IMR-90 (cell line): ENCODE results near the gene CAPN5. TPM values are rescaled to one million over a fixed set of nuclear protein-coding genes. Genes with fewer than 3 reads are reported as not detected.

Experiments used
- ATAC-seq: fragments of 200-7000 bp; cut with Tn5 transposase; 2 replicates; pipeline ENCODE4 v1.9.1; 2020; ENCODE audit warnings: low read depth, mild to moderate bottlenecking, moderate library complexity
- BruUV-seq: library from RNA; stranded (reverse); fragments of 400-500 nt; replicated peaks from 2 replicates; lab custom pipeline; 2021; lab: Mats Ljungman, UMichigan
- CTCF ChIA-PET: fragments of 300-600 bp; formaldehyde crosslinking; extraction: SDS; loops from one replicate; lab custom pipeline; 2021; ENCODE audit warnings: antibody characterized with exemption; lab: Yijun Ruan, JAX
- POLR2A ChIA-PET: fragments of 300-600 bp; sonication (Branson Sonifier 250); formaldehyde crosslinking; loops from one replicate; lab custom pipeline; 2022; ENCODE audit warnings: antibody characterized with exemption; ENCODE audit not compliant: unreplicated experiment; lab: Charles Lee
- DNase-seq: peaks from one replicate; pipeline ENCODE4 v3.0.0; 2013
- H2AFZ ChIP-seq: replicated peaks from 2 replicates; pipeline ENCODE3; 2013; ENCODE audit warnings: low read length, mild to moderate bottlenecking; ENCODE audit not compliant: poor library complexity
- H2AK5ac ChIP-seq: 2 replicates; pipeline ENCODE4 v1.6.1; 2013; ENCODE audit warnings: low read depth, low read length, inconsistent platforms
- H2AK9ac ChIP-seq: replicated peaks from 2 replicates; pipeline ENCODE3; 2013; ENCODE audit warnings: mild to moderate bottlenecking, low read depth, low read length, moderate library complexity; ENCODE audit not compliant: poor library complexity
- H2BK120ac ChIP-seq: 2 replicates; pipeline ENCODE4 v1.6.1; 2013; ENCODE audit warnings: low read depth, low read length, inconsistent platforms
- H2BK15ac ChIP-seq: 3 replicates; pipeline ENCODE4 v1.6.1; 2013; ENCODE audit warnings: low read depth, low read length, inconsistent platforms
- H2BK20ac ChIP-seq: 2 replicates; pipeline ENCODE4 v1.6.1; 2013; ENCODE audit warnings: low read depth, mild to moderate bottlenecking, inconsistent platforms, low read length, moderate library complexity
- H2BK5ac ChIP-seq: 2 replicates; pipeline ENCODE4 v1.6.1; 2013; ENCODE audit warnings: mild to moderate bottlenecking, low read depth, low read length, inconsistent platforms; ENCODE audit not compliant: poor library complexity, severe bottlenecking
- H3K14ac ChIP-seq: replicated peaks from 2 replicates; pipeline ENCODE4 v1.6.1; 2013; ENCODE audit warnings: low read depth, low read length, inconsistent platforms
- H3K18ac ChIP-seq: 2 replicates; pipeline ENCODE4 v1.6.1; 2013; ENCODE audit warnings: low read depth, low read length, control low read depth
- H3K23ac ChIP-seq: 2 replicates; pipeline ENCODE4 v1.6.1; 2013; ENCODE audit warnings: low read depth, low read length, inconsistent platforms
- H3K27ac ChIP-seq: 2 replicates; pipeline ENCODE4 v1.5.1; 2013; ENCODE audit warnings: mild to moderate bottlenecking, control low read depth, low read length; ENCODE audit not compliant: insufficient read depth
- H3K27me3 ChIP-seq: 2 replicates; pipeline ENCODE4 v1.6.1; 2013; ENCODE audit warnings: low read length; ENCODE audit not compliant: control insufficient read depth, insufficient read depth
- H3K36me3 ChIP-seq: 2 replicates; pipeline ENCODE4 v1.6.1; 2013; ENCODE audit warnings: low read length, mixed read lengths; ENCODE audit not compliant: control insufficient read depth, insufficient read depth
- H3K4ac ChIP-seq: 2 replicates; pipeline ENCODE4 v1.6.1; 2013; ENCODE audit warnings: low read depth, low read length, inconsistent platforms
- H3K4me1 ChIP-seq: 2 replicates; pipeline ENCODE4 v1.6.1; 2013; ENCODE audit warnings: low read length, mixed read lengths; ENCODE audit not compliant: control insufficient read depth, insufficient read depth
- H3K4me2 ChIP-seq: 2 replicates; pipeline ENCODE4 v1.6.1; 2013; ENCODE audit warnings: low read depth, mild to moderate bottlenecking, control low read depth, low read length, moderate library complexity
- H3K4me3 ChIP-seq: 2 replicates; pipeline ENCODE4 v1.5.1; 2013; ENCODE audit warnings: low read depth, mild to moderate bottlenecking, control low read depth, low read length, moderate library complexity; ENCODE audit not compliant: insufficient read depth
- H3K56ac ChIP-seq: 2 replicates; pipeline ENCODE4 v1.6.1; 2013; ENCODE audit warnings: low read length, inconsistent platforms; ENCODE audit not compliant: insufficient read depth; ENCODE audit errors: extremely low read depth
- H3K79me1 ChIP-seq, 2 experiments: 2 replicates each; pipeline ENCODE4 v1.6.1; 2013; ENCODE audit warnings: low read length in 2 of 2, inconsistent platforms in 1 of 2, low read depth in 1 of 2
- H3K9ac ChIP-seq: 2 replicates; pipeline ENCODE4 v1.6.1; 2013; ENCODE audit warnings: low read depth, low read length, control low read depth
- H3K9me1 ChIP-seq: 2 replicates; pipeline ENCODE4 v1.6.1; 2013; ENCODE audit warnings: low read length, inconsistent platforms; ENCODE audit not compliant: insufficient read depth
- H3K9me3 ChIP-seq: 2 replicates; pipeline ENCODE4 v1.6.1; 2013; ENCODE audit warnings: low read length; ENCODE audit not compliant: control insufficient read depth, insufficient read depth
- H4K20me1 ChIP-seq: 2 replicates; pipeline ENCODE4 v1.6.1; 2013; ENCODE audit warnings: low read length, inconsistent platforms; ENCODE audit not compliant: insufficient read depth
- H4K5ac ChIP-seq: 2 replicates; pipeline ENCODE4 v1.6.1; 2013; ENCODE audit warnings: mild to moderate bottlenecking, low read depth, low read length, control low read depth
- H4K8ac ChIP-seq, 2 experiments: 2 replicates each; pipeline ENCODE4 v1.6.1; 2013; ENCODE audit warnings: low read depth in 2 of 2, low read length in 2 of 2, control low read depth in 1 of 2, inconsistent platforms in 1 of 2
- H4K91ac ChIP-seq: 2 replicates; pipeline ENCODE4 v1.6.1; 2013; ENCODE audit warnings: low read depth, low read length, inconsistent platforms; ENCODE audit not compliant: insufficient read depth
- BHLHE40 ChIP-seq: fragments of 150-350 bp; IDR thresholded peaks from 2 replicates; pipeline ENCODE4 v1.6.1; 2016; ENCODE audit warnings: mild to moderate bottlenecking, low read depth, low read length
- CEBPB ChIP-seq: IDR thresholded peaks from 2 replicates; pipeline ENCODE4 v1.6.1; 2012; ENCODE audit warnings: low read depth, low read length, improper control_type of control experiment
- CHD1 ChIP-seq: IDR thresholded peaks from 2 replicates; pipeline ENCODE4 v1.6.1; 2012; ENCODE audit warnings: low read depth, low read length, improper control_type of control experiment
- CTCF ChIP-seq: conservative IDR thresholded peaks from 2 replicates; pipeline ENCODE4 v1.5.1; 2012; ENCODE audit warnings: mild to moderate bottlenecking, low read depth, low read length, improper control_type of control experiment
- ELK1 ChIP-seq: fragments of 150-350 bp; IDR thresholded peaks from 2 replicates; pipeline ENCODE4 v1.6.1; 2016; ENCODE audit warnings: low read depth, mild to moderate bottlenecking, low read length, moderate library complexity, borderline replicate concordance
- FOS ChIP-seq: fragments of 150-350 bp; IDR thresholded peaks from 2 replicates; pipeline ENCODE4 v1.6.1; 2016; ENCODE audit warnings: low read depth, low read length
- MAFK ChIP-seq: IDR thresholded peaks from 2 replicates; pipeline ENCODE4 v1.6.1; 2012; ENCODE audit warnings: low read depth, low read length, improper control_type of control experiment
- MAZ ChIP-seq: IDR thresholded peaks from 2 replicates; pipeline ENCODE4 v1.6.1; 2012; ENCODE audit warnings: low read depth, mild to moderate bottlenecking, low read length, improper control_type of control experiment, moderate library complexity, borderline replicate concordance
- MXI1 ChIP-seq: IDR thresholded peaks from 2 replicates; pipeline ENCODE4 v1.6.1; 2012; ENCODE audit warnings: low read depth, mild to moderate bottlenecking, low read length, moderate library complexity, borderline replicate concordance
- RAD21 ChIP-seq: IDR thresholded peaks from 2 replicates; pipeline ENCODE4 v1.6.1; 2012; ENCODE audit warnings: low read length, improper control_type of control experiment
- RCOR1 ChIP-seq: IDR thresholded peaks from 2 replicates; pipeline ENCODE4 v1.6.1; 2012; ENCODE audit warnings: mild to moderate bottlenecking, low read length, improper control_type of control experiment; ENCODE audit not compliant: insufficient replicate concordance
- RFX5 ChIP-seq: IDR thresholded peaks from 2 replicates; pipeline ENCODE4 v1.8.0; 2012; ENCODE audit warnings: low read depth, mild to moderate bottlenecking, low read length, moderate library complexity
- SMC3 ChIP-seq: fragments of 150-350 bp; IDR thresholded peaks from 2 replicates; pipeline ENCODE4 v1.6.1; 2016; ENCODE audit warnings: low read depth, mild to moderate bottlenecking, antibody characterized with exemption, low read length, moderate library complexity
- USF2 ChIP-seq: fragments of 150-350 bp; IDR thresholded peaks from 2 replicates; pipeline ENCODE4 v1.6.1; 2017; ENCODE audit warnings: mild to moderate bottlenecking, antibody characterized with exemption, low read length, low read depth
- WGBS, 2 experiments: methylation state at CpG; one replicate each; pipeline versions ENCODE4 v1.1.5 to v1.1.7; 2013; ENCODE audit warnings: missing lambda C conversion rate in 2 of 2; ENCODE audit not compliant: insufficient read length in 1 of 2; ENCODE audit errors: extremely low coverage in 2 of 2; 5-methylcytosine and 5-hydroxymethylcytosine counted together
- dilution Hi-C: fragments of 300-500 bp; cut with HindIII; formaldehyde crosslinking; loops from one replicate; pipeline ENCODE4 v1.14.3; 2018; ENCODE audit warnings: low sequenced_read_pairs; ENCODE audit not compliant: unreplicated experiment
- in situ Hi-C: fragments of 300-500 bp; cut with MboI; formaldehyde crosslinking; loops from 3 replicates; pipeline ENCODE4 v1.14.3; 2019; ENCODE audit warnings: low sequenced_read_pairs, inconsistent platforms, mixed read lengths
- intact Hi-C: fragments of 100-400 bp; cut with micrococcal nuclease; formaldehyde crosslinking; loops from 2 replicates; pipeline ENCODE4 v1.10.0; 2022
- polyA plus RNA-seq, 3 experiments: library from polyadenylated mRNA; depleted of rRNA; stranded (reverse); fragments of >200 nt; gene quantifications; 2 replicates each; pipeline ENCODE4 v1.2.3, GENCODE V29; 2012; ENCODE audit warnings: low replicate concordance in 1 of 3
- total RNA-seq: library from RNA; depleted of rRNA; stranded (reverse); fragments of >200 nt; gene quantifications from 2 replicates; pipeline ENCODE4 v1.2.3, GENCODE V29; 2012

Gene CAPN5
- total and polyA plus RNA-seq, 2 of the 4 experiments (the other 2 are of a cell fraction) = 8.1 to 24.0 TPM

- TF ChIP-seq RFX5 (no peak), MXI1 (no peak), ELK1 (no peak), USF2 (no peak), CTCF (no peak), CEBPB (no peak), MAFK (no peak), FOS (no peak), RAD21 (no peak), RCOR1 (no peak), CHD1 (no peak), MAZ (no peak), BHLHE40 (no peak), SMC3 (no peak)
- Histone ChIP-seq H2AK9ac (no peak overlapping the region), H2BK5ac (no peak overlapping the region), H3K23ac (no peak overlapping the region), H2BK120ac (no peak overlapping the region), H4K8ac (no peak overlapping the region), H2BK20ac (no peak overlapping the region), H2BK15ac (no peak overlapping the region), H3K14ac (no peak overlapping the region), H3K4me1 (no peaks in the 10 kb centered on the region), H3K56ac (no peak overlapping the region), H3K18ac (no peak overlapping the region), H4K5ac (no peak overlapping the region), H2AFZ (no peak overlapping the region), H3K4me3 (no peak overlapping the region), H2AK5ac (no peak overlapping the region), H4K91ac (no peak overlapping the region), H3K9me1 (no peaks in the 10 kb centered on the region; the same call in 1 of the 2 replicates), H3K27me3 (peaks cover 53% of the 10 kb centered on the region), H3K4me2 (no peak overlapping the region), H3K4ac (no peak overlapping the region), H3K79me1 (no peaks in the 10 kb centered on the region), H3K9ac (no peak overlapping the region), H3K9me3 (no peaks in the 10 kb centered on the region), H4K20me1 (no peaks in the 10 kb centered on the region), H3K27ac (no peak overlapping the region), H3K36me3 (no peaks in the 10 kb centered on the region)
- ATAC-seq (no peak), DNase-seq (no peak)
- dilution Hi-C loops (no loop called here), intact Hi-C loops (no loop called here), in situ Hi-C loops (no loop called here)
- ChIA-PET CTCF (interaction anchor here (1.6 kb wide), 1 partner anchor 19 kb away, joined by 8 read pairs; the partner anchor contains the start of gene MYO7A), POLR2A (no interaction called here)
- WGBS, 2 experiments = no CpG with 5 or more reads among the region's 1 CpG
- no TSS peak for BruUV-seq
Observed at GRCh38 chr11:77147036-77147315, 80.2 kb downstream of the CAPN5 start.
